Testis (tissue), 3 donors: Measurements from ENCODE around the gene HELZ. TPM values are rescaled to one million over a fixed set of nuclear protein-coding genes. Genes with fewer than 3 reads are reported as not detected.
"Not testable (repeated sequence)": the region's sequence is repeated elsewhere in the genome, so short reads cannot be mapped to it uniquely, and the experiment has no call there.

ENCODE experiments used
- DNase-seq: peaks from one replicate; pipeline ENCODE4 v3.0.0-alpha.2; 2019
- H3K27ac ChIP-seq, 2 donors: fragments of 200-600 bp; sonication (generic); one replicate each; pipeline ENCODE4 v1.5.1; 2019
- H3K27me3 ChIP-seq: fragments of 200-600 bp; sonication (generic); one replicate; pipeline ENCODE4 v1.5.1; 2019
- H3K36me3 ChIP-seq: fragments of 200-600 bp; sonication (generic); one replicate; pipeline ENCODE4 v1.5.1; 2017; ENCODE audit warnings: low read depth; ENCODE audit errors: missing control alignments
- H3K4me1 ChIP-seq: fragments of 200-600 bp; sonication (generic); one replicate; pipeline ENCODE4 v1.5.1; 2019
- H3K4me3 ChIP-seq, 2 donors: fragments of 200-600 bp; sonication (generic); one replicate each; pipeline ENCODE4 v1.5.1; 2017 to 2019
- H3K9me3 ChIP-seq: fragments of 200-600 bp; sonication (generic); one replicate; pipeline ENCODE4 v1.5.1; 2017
- CTCF ChIP-seq, 3 experiments: fragments of 450-650 bp in 2 of 3; fragments of 200-600 bp in 1 of 3; sonication (generic) in 1 of 3; IDR thresholded peaks; one replicate each; pipeline ENCODE4 v1.5.1; 2016 to 2019; ENCODE audit warnings: antibody characterized with exemption in 3 of 3, mild to moderate bottlenecking in 2 of 3, moderate library complexity in 1 of 3
- POLR2A ChIP-seq: fragments of 450-650 bp; IDR thresholded peaks from one replicate; pipeline ENCODE4 v1.6.1; 2017; ENCODE audit warnings: antibody characterized with exemption, mild to moderate bottlenecking, moderate library complexity
- WGBS, 2 donors: methylation state at CpG; one replicate each; pipeline ENCODE4 v1.1.5; 2018; 5-methylcytosine and 5-hydroxymethylcytosine counted together
- intact Hi-C: fragments of 100-400 bp; cut with DNase I; formaldehyde crosslinking; loops from one replicate; pipeline ENCODE4 v1.15.1; 2023; ENCODE audit warnings: low total_unique reads
- polyA plus RNA-seq: library from polyadenylated mRNA; stranded (reverse); fragments of 350-450 nt; fragmentation: Illumina TruSeq; extraction: RNeasy Lipid Tissue Mini Kit (QIAGEN cat#74804); gene quantifications from one replicate; pipeline ENCODE4 v1.2.3, GENCODE V29; 2014; ENCODE audit warnings: low read depth, low replicate concordance; ENCODE audit not compliant: insufficient read depth
- total RNA-seq, 2 donors: library from RNA; depleted of rRNA; stranded (reverse); fragments of >200 nt; gene quantifications; one replicate each; pipeline ENCODE4 v1.2.3, GENCODE V29; 2016

HELZ gene
- total and polyA plus RNA-seq, 3 donors from 2014 or later, result 26.2 to 154 (median 142) TPM

DNA sequence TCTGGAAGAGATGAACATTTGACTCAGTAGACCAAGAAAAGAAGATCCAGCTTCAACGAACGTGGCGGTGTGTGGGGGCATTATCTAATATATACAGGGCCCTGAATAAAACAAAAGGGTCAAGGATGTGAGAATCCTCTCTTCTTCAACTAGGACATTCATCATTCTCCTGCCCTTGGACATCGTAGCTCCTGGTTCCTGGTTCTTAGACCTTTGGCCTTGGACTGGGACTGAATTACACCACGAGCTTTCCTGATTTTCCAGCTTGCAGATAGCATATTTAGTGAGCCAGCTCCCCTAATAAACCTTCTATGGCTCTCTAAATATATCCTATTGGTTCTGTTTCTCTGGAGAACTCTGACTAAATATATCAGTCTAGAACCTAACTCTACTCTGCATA is 29.5 kb upstream of the HELZ start:
- H3K4me3 ChIP-seq, result no peak overlapping the region
- intact Hi-C loops, result no loop called here
- DNase-seq, result no peak
- H3K9me3 ChIP-seq, result no peaks in the 10 kb centered on the region
- 53 to 55% methylated on average over 5 of the region's 5 CpGs for WGBS, 2 donors
- no peak for TF ChIP-seq POLR2A
- TF ChIP-seq CTCF (IDR thresholded peaks at IDR 0.05), result no peak
- H3K27ac ChIP-seq, result no peak overlapping the region
- no peaks in the 10 kb centered on the region for H3K27me3 ChIP-seq
- no peaks in the 10 kb centered on the region for H3K4me1 ChIP-seq
- H3K36me3 ChIP-seq, result no peaks in the 10 kb centered on the region

GRCh38 chr17:67273900-67274299 is 28.9 kb upstream of the HELZ start:
- Histone ChIP-seq H3K36me3 (no peaks in the 10 kb centered on the region), H3K9me3 (no peaks in the 10 kb centered on the region), H3K27me3 (no peaks in the 10 kb centered on the region), H3K4me1 (no peaks in the 10 kb centered on the region), H3K27ac (no peak overlapping the region), H3K4me3 (no peak overlapping the region)
- intact Hi-C loops, result no loop called here
- 94 to 98% methylated on average over 2 of the region's 2 CpGs for WGBS, 2 donors
- TF ChIP-seq CTCF (IDR thresholded peaks at IDR 0.05), result no peak
- no peak for TF ChIP-seq POLR2A
- DNase-seq, result no peak

DNA sequence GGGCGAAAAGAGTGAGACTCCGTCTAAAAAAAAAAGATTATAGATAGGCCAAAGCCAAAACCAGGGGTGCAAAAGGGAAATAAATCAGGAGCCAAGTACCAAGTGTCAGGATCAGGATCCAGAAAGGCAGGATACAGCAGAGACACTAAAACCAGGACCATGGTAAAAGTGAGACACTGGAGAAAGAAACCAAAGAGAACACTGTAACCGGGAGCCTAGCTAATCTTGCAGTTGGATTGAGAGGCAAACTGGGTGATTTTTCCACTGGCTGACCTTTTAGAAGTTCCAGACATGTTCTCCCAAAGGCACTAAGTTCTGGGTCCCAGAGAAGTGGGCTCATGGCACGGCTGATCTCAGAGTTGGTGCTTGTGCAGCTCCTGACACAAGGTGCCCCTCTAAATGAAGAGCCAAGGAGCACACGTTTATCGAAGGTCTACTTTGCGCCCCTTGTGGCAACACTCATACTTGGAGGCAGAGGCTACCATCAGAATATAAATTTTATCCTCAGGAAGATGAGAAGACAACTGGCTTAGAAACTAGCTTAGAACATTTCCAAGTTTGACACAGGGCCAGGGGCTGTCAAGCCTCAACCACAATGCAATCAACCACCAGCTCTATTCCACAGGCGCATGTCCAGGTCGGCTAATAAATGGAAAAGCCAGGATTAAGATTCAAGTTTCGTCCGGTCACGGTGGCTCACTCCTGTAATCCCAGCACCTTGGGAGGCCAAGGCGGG is 27.5 kb upstream of the HELZ start:
- Histone ChIP-seq H3K9me3 (no peaks in the 10 kb centered on the region), H3K4me1 (no peaks in the 10 kb centered on the region), H3K27ac (no peak overlapping the region), H3K27me3 (no peaks in the 10 kb centered on the region), H3K4me3 (no peak overlapping the region), H3K36me3 (no peaks in the 10 kb centered on the region)
- intact Hi-C loops, result no loop called here
- WGBS, 2 donors, result 83 to 90% methylated on average over 13 of the region's 13 CpGs
- DNase-seq, result no peak
- TF ChIP-seq POLR2A (no peak), CTCF (IDR thresholded peaks at IDR 0.05) (no peak)

DNA sequence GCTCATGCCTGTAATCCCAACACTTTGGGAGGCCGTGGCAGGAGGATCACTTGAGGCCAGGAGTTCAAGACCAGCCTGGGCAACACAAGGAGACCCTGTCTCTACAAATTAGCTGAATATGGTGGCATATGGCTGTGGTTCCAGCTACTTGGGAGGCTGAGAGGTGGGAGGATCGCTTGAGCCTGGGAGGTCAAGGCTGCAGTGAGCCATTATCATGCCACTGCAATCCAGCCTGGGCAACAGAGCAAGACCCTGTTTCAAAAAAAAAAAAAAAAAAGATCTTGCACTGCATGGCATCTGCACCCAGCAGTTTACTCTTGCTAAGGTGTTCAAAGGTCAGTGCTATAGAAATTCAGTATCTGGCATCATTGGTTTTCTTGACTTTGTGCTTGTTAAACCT is 26.2 kb upstream of the HELZ start:
- H3K4me3 ChIP-seq, intact Hi-C loops, H3K4me1 ChIP-seq, H3K27me3 ChIP-seq, H3K27ac ChIP-seq, DNase-seq, H3K9me3 ChIP-seq, H3K36me3 ChIP-seq: not testable (repeated sequence)
- WGBS, 2 donors, result 91 to 100% methylated on average over 2 of the region's 2 CpGs

GRCh38 chr17:67270416-67270815 is 25.4 kb upstream of the HELZ start:
- Histone ChIP-seq H3K9me3 (no peaks in the 10 kb centered on the region), H3K4me1 (peaks cover 12% of the 10 kb centered on the region), H3K27ac (no peak overlapping the region), H3K27me3 (no peaks in the 10 kb centered on the region), H3K36me3 (no peaks in the 10 kb centered on the region), H3K4me3 (no peak overlapping the region)
- DNase-seq, result no peak
- TF ChIP-seq CTCF (IDR thresholded peaks at IDR 0.05) (no peak), POLR2A (no peak)
- intact Hi-C loops, result no loop called here
- 81 to 90% methylated on average over 6 of the region's 6 CpGs for WGBS, 2 donors
